Activated CD4-positive, alpha-beta T cell treated with anti-CD3 and anti-CD28 coated beads for 24 hours (primary cell): Measurements from ENCODE around the gene C10orf90.

Source experiments
- DNase-seq, 2 donors: peaks; one replicate each; pipeline ENCODE4 v3.0.0-alpha.2; 2020; ENCODE audit warnings: low read depth in 2 of 2

Gene C10orf90

DNA sequence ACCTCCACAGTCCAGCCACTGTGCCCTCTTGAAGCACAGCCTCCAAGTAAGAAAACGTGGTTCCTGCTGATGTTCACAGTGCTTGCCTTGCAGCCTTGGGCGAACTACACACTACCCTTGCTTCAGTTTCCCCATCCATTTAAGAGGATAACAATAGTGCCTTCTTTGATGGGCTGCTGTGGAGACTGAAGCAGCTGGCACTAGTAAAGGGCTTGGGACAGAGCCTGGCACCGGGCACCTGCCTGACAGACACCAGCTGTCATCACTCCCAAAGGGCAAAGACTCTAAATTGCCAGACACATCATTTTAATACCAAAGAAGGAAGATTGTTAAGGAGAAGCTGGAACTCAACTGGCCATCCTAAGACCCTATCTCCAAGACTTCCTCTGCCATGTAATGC lies 3.1 kb upstream of the C10orf90 start:
- DNase-seq: no peak

DNA sequence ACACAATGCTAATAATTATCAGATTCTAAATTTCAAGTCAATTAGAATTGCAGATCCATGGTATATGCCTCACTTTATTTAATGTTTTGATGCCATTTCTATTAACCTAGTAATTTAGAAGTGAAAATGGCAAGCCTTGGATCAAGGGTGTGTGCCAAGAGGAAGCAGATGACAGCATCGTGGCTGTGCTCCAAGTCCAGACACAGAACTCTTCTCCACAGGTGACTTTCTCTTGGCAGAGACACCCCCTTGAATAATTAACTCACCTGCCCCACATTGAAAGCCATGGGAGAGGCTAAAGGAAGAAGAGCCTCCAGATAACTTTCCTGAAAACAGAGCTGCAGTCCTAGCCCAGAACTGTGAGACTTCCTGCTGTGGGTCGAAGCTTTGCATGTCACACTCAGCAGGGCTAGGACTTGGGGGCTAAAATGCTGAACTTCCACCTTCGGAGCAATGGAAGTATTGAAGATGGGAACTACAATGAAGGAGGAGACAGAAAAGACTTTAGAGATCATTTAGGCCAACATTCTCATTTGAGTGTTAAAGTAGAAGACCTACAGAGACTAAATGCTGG lies 996 bp upstream of the C10orf90 start:
- no peak for DNase-seq

DNA sequence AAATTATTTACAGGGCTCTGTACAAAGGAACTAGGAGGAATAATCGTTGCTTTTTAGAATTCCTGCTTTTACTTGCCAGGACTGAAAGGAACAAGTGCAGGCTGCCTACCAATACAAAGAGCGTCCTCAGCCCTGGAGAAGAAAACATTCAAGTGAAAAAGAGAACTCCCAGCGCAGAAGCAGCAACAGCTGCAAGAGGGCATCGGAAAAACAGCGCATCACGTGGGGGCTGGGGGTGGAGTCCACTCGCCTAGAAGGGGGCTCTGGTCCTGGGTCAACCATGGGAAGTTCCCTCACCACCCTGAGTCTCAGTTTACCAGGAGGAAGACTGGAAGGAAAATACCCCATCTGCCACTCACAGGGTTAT lies 385 bp upstream of the C10orf90 start:
- DNase-seq: no peak

DNA sequence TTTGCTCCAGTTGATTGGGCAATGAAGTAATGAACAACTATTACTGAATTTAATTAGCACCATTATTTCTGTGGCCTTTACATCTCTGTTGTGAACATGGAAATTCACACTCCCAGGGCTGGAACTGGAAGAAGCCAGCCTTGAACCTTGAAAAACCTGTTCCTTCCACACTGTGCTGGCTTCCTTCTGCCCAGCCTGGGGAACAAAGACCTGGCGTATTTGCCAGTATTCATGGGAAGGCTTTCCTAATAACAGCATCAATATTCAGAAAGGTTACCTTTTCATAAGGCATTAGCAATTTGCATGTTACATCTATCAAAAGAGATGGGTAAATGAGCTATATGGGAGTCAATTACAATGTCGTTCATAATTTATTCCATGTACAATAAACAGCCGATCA lies 1.3 kb downstream of the C10orf90 start:
- no peak for DNase-seq

DNA sequence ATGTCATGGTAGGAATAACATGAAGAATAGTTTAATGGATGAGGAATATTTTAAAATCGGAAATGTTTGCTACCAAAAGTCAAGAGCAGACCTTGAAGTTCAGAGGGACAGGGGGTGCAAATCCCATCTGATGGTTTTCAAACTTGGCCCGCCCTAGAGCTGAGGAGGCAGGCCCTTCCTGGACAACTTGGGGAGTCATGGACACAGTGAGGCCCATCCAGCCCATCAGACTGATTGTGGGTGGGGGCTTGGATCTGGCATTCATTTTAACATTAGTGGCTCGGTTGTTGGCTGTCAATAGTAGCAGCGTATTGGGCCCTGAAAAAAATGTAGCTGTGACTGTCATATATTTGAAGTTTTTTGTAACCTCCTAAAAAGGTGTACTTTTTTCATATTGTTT lies 2.0 kb downstream of the C10orf90 start:
- DNase-seq: no peak

DNA sequence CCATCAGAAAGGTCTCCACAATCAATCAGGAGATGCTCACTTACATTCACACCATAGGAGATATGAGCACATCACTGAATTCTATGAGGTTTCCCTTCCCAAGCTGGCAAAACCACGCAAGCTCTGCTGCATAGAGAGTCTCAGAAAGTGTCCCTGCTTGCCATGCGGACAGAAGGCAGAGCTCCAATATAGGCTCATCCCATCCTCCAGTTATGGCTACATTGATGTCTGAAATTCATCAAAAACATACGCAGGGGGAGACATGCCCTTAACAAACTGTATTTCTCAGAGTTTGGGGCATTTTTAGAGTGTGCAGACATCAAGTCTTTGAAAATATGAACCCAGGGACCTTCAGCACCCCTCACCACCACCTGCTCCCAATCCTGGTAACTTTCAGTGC lies 2.9 kb downstream of the C10orf90 start:
- no peak for DNase-seq

DNA sequence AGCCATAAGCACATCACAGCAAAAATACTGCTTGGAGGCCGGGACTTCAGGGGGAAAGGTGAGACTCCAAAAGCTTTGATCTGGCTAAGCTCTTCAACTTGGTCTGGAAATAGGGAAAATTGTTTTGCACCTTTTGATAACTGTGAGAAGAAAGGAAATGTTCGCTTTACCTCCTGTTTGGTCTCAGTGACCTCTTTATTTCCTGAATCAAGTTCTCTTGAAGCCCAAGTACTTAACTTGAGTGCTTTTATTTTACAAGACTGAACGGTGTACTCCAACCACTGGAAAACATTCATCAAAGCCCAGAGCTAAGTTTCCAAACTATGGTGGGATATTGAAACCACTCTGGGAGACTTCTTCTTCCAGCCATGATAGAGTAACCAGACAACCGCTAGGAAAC lies 5.3 kb downstream of the C10orf90 start:
- DNase-seq: no peak

DNA sequence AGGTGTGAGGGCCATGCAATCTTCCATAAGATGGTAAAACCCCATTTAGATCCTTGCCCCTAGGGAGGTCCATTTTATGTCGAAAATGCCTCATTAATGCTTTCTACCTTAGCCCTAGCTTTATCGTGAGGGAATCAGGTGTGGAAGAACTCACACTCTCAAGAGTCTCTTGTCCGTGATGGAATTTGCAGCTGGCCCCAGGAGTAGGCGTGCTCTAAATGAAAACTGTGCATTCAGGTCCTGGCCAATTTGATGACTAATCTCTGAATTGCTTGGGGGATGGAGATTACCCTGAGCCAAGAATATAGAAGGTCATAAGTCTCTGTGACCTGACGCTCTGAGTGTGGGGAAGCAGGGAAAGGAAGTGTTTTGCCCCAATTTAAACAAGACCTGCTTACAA lies 6.6 kb downstream of the C10orf90 start:
- no peak for DNase-seq

DNA sequence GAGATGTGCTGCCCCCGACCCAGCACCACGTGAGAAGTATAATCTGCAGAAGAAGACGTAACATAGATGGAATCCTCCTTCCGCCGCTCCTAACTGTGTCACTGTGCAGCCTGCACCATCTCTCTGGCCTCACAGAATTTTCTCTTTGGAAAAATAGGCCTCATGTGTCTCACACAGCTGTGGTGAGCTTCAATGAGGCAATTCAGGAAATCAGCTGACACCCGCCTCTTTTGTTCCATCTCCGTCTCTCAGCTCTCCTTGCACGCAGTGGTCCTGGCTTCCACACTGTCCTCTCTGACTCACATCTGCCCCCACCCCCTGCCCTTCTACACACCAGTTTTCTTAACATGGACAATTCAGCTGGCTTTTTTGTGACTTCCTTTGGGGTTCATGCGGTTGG lies 7.2 kb downstream of the C10orf90 start:
- no peak for DNase-seq

DNA sequence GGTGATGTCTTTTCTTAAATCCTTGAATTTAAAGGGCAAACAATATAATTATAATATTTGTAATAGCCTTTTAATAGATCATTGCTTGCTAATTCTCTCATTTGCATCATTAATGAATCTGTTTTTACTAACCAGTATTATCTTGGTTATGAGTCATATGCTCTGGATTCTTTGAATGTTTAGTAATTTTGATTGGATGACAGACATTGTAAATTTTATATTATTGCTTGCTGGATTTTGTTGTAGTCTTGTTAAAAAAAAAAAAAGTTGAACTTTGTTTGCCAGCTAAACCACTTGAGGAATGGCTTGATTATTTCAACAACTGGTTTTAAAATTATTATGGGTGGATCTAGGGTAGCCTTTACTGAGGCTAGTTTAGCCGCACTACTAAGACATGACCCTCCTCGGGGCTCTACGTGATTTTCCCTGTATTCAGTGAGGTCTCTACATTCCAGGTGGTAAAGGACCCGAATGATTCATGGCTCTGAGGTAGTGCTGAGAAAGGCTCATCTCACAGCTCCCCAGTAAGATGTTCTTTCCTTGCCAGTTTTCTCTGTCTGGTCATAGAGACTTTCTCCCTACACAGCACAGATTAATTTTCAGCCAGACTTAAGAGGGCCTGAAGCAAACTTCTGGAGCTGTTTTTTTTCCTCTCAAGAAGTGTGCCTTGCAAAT lies 8.5 kb downstream of the C10orf90 start:
- DNase-seq: no peak

DNA sequence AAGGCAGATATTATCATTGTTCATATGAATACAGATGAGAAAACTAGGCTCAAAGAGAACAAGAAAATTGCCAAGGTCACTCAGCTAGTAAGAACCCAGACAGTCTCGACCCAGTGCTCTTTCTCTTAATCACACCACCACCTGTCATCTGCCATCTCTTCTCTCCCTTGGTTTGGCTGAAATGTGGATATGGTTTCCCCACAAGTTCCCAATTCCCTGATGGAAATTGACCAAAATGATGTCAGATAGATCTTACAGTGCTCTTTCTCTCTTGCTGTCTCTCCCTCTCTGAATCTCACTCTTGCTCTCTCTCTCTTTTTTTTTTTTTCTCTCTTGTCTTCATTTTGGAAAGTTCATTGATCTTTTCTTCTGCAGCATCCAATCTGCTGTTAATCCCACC lies 9.1 kb downstream of the C10orf90 start:
- DNase-seq: no peak

DNA sequence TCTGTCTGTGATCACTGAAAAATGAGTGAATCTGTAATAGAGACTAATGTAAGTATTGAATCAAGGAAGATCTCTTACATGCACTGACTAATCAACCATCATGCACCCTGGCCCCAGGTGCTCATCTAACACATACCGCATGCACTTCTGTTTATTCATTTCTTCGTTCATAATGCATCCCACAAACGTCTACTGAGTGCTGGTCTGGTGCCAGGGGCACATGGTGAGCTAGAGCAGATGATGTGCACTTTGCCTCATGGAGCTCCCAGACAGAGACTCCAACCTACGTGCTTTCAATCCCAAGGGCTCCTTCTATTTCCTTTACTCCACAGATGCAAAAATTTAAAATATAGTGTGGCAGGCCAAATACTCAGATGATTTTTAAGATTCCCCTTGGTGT lies 10.7 kb downstream of the C10orf90 start:
- DNase-seq: no peak

DNA sequence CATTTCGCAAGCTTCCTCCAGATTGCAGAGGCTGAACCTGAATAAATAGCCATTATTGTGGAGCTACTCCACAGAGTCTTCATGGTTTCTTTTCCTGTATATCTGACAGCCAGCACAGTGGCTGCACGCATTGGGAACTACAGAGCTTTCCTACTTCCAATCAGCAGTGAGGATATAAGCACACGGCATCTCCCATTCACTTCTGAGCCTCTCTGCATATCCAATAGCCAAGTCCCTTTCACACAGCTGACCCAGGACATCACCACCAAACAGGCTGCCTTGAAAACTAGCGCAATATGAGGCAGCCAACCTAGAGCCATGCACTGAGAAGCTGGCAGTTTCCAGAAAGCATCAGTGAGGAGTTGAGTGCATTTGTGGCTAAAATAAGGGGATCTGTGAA lies 11.6 kb downstream of the C10orf90 start:
- DNase-seq: no peak

DNA sequence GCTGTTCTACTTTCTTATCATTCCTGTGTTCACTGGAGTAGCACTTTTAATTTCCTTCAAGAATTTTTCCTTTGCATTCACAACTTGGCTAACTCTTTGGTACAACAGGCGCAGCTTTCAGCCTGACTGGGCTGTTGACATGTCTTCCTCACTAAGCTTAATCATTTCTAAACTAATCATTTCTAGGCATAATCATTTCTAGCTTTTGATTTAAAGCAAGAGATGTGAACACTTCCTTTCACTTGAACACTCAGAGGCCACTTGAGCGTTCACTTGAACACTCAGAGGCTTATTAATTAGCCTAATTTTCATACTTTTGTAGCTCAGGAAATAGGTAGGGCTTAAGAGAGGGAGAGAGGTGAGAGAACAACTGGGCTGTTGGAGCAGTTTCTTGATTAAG lies 15.9 kb downstream of the C10orf90 start:
- DNase-seq: no peak

DNA sequence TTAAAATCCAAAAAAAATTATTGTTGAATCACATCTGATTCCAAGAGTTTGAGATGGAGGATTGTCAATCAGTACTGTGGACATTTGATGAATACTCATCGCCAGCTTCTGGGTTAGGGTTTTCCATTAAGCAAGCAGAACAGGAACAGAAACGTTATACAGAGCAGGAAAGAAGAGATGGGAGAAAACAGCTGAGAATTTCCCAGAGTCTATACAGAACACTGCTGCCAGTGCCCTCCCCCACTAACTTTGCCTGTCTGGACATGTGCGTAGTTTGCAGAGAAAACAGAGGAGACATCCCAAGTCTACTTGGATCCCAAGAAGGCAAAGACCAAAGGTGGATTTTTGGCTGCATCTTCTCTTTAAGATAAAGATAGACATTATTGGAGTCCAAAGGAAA lies 19.0 kb downstream of the C10orf90 start:
- DNase-seq: no peak

DNA sequence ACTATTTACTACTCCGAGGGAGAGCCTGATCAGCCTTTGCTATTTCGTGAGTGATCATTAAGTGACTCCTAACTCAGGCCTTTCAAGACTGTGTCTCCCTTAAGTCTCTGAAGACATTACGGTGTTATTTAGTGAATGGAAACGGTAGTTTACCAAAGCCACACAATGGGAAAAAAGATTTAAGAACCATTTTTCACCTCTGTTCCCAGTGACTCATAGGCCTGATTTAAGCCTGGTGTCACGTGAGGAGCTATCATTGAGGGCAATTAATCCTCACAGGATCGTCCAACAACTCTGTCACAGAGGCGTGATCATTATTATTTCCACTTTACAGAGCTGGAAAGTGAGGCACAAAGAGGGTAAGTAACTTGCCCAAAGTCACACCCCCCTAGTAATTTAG lies 20.3 kb downstream of the C10orf90 start:
- no peak for DNase-seq

DNA sequence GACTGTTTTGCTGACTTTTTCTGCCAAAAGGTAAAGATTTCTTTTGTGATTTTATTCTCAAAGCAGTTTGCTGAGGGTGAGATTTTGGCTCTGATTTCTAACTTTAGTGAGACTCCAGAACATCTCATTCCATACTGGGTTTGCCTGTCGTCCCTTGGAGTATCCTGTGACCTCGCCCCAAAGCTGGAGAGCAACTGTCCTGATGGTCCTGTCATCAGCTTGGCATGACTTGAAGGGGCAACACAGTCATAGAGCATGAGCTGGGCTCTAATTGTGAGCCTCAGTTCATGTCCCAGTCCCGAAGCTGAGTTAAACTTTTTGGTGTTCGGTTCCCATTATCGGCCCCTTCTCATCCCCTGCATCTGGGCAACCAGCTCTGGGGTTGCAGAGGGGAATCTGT lies 23.4 kb downstream of the C10orf90 start:
- DNase-seq: no peak

DNA sequence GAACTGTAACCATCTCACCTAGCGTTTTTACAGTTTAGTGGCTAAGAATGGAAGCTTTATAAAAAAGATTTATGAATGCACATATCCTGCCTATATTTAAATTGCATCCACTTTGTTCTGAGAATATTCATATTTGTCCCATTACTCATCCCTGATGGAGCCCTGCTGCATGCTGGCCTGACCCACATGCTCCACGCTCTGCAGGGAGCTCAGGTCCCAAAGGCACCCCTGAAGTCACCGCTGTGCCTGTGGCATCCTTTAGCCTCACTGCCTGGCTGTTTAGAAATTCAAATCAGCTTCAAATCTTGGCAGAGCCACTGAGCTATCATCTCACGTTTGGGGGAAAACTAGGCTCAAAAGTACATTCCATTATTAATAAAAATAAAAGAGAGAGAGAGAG lies 24.4 kb downstream of the C10orf90 start:
- DNase-seq: no peak

DNA sequence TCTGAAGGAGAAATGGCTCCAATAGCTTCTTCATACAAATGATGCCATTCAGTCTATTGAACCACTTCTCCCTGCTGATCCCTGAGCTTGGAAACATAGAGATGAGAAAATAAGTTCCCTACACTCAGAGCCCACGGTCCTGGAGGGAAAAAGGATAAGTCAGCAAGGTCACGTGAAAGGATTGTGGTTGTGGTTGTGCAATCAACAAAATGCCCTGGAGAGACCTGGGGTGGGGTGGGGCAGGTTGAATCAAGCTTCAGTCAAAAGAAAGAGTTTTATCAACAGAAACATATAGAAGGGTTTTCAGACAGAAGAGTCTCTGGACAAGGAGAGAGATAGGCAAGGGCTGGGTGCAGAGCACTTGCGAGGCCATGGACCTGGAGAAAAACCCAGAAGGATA lies 30.1 kb downstream of the C10orf90 start:
- DNase-seq: no peak

DNA sequence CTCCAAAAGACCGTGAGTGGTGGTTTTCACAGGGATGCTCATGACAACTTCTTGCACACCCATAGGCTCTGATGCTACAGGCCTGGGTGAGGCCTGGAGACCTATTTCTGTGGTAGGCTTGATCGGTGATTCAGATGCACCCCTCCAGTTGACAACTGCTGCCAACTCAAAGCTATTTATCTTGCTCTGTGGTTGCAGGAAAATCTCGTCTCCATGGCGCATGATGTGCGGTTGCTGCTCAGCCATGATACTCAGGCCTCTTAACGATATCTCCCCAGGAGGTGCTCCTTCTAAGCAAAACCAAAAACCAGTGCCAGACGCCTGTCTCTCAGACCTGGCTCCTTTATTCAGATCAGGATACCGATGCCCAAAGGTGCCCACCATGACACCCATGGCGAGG lies 31.4 kb downstream of the C10orf90 start:
- DNase-seq: no peak

DNA sequence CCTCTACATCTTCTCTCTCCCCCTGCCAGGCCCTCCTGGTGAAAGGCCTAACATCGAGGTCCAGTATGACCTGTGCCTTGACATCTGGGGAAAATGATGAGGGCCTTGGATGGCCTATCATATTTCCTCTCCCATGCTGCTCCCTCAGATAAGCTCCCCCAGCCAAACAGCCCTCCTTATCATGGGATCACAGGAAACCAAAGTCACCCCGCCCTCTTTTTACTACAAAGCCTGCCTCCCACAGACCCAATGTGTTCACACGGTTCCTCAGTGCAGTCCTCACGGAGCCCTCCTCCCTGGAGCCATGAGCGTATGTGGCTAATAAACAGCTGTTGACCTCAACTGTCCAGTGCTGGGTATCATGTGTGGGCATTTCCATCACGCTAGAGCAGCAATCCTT lies 32.0 kb downstream of the C10orf90 start:
- DNase-seq: no peak

DNA sequence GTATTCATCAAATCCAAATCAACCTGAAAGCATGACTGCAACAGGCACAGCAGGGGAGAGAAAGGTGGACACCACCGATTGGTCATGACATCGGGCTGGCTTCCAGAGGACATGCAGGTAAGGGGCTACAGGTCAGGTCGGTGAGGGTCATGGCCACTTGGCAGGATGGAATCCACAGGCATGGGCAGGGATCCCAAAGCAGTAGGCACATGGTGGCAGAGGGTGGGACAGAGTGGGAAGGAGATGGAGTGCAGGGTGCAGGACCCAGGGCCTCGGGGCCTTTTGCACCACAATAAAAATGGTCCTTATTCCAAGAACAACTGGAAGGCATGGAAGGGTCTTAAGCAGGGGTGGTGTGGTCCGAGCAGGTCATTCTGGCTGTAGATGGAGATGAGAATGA lies 33.0 kb downstream of the C10orf90 start:
- DNase-seq: no peak

DNA sequence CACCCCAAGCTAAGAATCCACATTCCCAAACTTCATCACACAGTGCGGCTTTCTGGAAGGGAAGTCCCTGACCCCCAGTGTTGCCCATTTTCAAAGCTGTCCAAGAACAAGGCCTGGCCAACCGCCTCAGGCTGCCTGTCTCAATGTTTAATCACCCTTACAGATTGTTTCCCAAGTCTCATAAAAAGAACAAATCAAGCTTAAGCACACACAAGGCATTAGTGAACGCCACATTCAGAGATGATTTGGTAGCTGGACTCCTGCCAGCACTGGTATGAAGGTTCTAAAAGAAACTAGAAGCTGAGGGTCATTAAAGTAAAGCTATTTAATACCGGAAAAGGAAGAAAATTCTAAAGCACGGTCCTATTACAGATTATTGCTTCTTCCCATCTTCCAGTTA lies 35.6 kb downstream of the C10orf90 start:
- no peak for DNase-seq

DNA sequence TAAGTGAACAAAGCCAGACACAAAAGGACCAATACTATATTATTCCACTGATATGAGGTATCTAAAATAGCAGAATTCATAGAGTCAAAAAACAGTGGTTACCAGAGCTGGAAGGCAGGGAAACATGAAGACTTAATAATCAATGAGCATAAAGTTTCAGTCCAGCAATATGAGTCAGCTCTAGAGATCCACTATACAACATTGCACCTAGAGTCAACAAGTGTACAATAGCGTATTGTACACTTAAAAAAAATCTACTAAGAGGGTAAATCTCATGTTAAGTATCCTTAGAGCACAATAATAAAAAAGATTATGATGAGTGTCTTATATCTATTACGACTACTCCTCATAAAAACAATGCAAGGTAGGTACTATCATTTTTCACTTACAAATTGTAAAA lies 36.1 kb downstream of the C10orf90 start:
- no peak for DNase-seq
